HG03378 (cell line): ENCODE measurements around the gene RFC5.

Experiments
- ATAC-seq: cut with Tn5 transposase; IDR thresholded peaks from one replicate; pipeline ENCODE4 v1.9.1; 2021; ENCODE audit warnings: mild to moderate bottlenecking, moderate library complexity; ENCODE audit not compliant: unreplicated experiment

The RFC5 gene

DNA sequence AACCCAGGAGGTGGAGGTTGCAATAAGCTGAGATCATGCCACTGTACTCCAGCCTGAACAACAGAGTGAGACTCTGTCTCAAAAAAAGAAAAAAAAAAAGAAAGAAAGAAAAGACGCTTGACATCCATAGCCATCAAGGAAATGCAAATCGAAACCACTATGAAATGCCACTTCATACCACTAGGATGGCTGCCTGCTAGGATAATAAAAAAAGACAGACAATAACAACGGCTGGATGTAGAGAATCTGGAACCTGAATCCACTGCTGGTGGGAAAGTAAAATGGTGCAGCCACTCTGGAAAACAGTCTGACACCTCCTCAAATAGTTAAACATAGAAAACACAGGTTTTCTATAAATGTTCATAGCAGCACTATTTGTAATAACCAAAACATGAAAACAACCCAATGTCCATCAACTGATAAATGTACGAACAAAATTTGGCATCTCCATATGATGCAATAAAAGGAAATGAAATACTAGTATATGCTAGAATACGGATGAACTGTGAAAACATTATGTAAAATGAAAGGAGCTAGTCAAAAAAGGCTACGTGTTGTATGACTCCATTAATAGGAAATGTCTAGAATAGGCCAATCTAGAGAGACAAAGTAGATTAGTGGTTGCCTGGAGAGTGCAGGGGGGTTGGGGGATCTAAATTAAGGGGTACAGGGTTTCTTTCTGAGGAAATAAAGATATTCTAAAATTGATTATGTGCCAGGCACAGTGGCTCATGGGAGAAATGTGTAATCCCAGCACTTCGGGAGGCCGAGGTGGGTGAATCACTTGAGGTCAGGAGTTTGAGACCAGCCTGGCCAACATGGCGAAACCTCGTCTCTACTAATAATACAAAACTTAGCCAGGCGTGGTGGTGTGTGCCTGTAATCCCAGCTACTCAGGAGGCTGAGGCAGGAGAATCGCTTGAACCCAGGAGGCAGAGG, 34.7 kb downstream of the RFC5 start:
- no peak for ATAC-seq

DNA sequence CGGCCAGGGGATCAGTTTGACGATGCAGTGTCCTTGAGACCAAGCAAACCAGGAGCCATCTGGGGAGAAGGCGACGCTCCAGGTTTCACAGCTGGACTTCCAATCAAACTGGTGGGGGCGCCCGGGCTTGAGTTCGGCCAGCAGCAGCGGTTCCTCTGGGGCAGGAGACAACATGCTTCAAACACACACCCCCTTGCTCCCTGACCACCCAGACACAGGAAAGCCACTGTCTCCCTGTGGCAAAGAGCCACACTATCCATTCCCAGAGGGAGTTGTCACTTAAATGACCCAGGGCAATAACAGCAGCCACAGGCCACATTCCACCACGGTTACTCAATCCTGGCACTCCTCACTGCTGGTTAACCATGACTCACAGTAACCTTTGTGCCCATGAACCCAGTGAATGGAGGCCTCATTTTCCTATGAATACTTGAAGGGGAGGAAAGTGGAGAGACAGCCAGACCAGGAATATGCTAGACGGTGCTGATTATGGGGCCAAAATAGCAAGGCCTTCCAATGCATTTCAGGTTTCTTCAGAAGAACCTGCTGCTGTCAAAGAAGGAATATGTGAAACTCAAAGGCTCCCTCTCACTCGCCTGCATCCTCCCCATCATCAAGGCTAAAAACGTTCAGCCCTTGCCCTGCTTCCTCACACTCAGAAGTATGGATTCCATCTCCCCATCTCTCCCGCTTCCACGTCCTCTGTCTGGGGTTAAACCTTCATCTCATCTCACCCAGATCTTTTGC, 36.0 kb downstream of the RFC5 start:
- ATAC-seq, result no peak

DNA sequence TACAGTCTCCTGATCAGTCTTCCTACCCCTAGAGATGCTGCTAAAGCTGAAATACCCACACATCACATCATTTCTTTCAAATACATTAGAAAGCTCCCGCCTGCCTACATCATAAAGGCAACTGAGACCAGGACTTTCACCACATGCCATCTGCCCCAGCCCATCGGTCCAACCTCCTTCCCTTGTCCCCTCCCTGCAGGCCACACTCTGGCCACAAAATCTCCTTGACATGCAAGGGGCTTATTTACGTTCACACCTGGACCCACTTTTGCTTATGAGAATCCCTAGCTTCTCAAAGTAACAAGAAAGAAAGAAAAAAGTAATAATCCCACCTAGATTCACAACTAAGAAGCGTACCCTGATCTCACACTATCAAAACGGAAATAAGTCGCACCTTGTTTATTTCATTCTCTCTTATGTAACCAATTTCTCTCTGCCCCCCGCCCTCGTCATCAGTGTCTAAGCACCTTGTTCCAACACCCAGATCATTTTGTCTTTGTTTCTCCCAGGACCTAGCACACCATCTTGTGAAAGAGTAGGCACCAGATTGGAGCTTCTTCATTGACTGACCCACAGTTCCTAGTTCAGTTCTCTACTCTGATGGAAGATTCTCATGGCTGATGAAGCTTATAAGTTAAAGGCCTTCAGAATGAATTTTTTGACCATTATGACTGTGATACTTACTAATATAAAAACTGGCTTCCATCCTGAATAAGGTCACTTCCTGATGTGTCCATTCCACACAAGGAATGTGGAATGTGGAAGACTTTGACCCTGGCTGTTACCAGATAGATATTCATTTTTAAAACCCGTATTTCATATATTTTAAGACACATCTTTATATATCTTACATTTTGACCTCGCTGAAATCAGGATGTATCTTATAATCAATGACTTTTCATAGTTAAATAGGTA, 36.8 kb downstream of the RFC5 start:
- ATAC-seq, result no peak

DNA sequence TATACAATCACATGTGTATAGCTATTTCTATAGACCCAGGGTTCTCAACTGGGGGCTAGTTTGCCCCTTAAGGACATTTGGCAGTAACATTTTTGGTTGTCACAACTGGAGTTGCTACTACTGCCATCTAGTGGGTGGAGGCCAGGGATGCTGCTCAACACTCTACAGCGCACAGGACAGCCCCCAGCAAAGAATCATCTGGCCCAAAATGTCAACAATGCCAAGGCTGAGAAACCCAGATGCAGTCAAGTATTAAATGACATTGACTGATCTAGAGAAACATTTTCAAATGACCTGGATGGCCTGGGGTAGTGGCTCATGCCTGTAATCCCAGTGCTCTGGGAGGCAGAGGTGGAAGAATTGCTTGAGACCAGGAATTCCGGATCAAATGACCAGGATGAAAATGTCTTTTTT, 38.6 kb downstream of the RFC5 start:
- no peak for ATAC-seq

DNA sequence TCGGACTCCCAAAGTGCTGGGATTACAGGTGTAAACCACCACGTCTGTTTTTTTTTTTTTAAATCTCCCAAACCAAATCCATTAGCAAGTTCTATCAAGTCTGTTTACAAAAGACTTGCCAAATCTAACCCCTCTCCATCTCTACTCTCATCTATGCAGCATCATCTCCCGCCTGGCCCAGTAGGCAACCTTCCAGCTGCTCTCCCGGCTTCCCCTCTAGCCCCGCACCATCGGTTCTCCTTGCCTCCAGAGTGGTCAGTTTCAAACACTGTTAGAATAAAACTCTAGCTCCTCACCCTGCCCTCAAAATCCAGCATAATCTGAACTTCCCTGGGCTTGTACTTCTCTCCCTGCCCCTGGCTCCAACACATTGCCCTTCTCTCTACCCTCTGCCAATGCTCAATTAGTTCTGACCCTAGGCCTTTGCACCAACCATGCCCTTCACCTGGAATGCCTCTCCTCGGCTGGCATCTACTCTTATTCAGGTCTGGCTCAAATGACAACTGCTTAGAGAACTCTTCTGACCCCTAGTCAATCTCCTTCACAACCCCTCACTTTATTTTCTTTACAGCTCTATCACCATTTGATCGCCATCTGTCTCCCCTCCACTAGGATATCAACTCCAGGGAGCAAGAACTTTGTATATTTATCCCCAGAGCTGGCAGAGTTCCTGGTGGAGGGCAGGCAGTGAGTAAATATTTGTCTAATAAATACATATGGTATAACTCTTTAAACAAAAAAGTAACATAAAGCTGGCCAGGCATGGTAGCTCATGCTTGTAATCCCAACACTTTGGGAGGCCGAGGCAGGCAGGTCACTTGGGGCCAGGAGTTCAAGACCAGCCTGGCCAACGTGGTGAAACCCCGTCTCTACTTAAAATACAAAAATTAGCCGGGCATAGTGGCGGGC, 39.6 kb downstream of the RFC5 start:
- ATAC-seq, result no peak

DNA sequence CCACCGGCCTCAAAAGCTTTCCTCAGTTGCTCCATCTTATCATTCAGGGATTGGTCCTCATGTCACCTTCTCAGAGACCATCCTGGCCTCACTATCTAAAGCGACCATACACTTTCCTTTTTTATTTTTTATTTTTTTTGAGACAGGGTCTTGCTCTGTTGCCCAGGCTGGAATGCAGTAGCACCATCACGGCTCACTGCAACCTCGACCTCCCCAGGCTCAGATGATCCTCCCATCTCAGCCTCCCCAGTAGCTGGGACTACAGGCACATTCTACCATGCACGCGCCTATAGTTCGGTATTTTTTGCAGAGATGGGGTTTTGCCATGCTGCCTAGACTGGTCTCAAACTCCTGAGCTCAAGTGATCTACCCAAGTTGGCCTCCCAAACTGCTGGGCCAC, 41.7 kb downstream of the RFC5 start:
- no peak for ATAC-seq

DNA sequence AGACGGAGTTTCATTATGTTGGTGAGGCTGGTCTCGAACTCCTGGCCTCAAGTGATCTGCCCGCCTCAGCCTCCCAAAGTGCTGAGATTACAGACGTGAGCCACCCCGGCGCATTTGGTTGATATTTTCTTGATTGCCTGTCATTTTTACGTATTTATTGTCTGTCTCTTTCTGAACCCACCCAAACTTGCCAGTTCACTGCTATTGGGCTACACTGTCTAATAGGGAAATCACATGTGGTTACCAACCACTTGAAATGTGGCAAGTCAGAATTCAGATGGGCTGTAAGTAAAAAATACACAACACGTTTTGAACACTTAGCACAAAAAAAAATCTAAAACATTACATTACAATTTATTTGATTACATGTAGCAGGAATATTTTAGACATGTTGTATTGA, 42.4 kb downstream of the RFC5 start:
- ATAC-seq, result no peak

DNA sequence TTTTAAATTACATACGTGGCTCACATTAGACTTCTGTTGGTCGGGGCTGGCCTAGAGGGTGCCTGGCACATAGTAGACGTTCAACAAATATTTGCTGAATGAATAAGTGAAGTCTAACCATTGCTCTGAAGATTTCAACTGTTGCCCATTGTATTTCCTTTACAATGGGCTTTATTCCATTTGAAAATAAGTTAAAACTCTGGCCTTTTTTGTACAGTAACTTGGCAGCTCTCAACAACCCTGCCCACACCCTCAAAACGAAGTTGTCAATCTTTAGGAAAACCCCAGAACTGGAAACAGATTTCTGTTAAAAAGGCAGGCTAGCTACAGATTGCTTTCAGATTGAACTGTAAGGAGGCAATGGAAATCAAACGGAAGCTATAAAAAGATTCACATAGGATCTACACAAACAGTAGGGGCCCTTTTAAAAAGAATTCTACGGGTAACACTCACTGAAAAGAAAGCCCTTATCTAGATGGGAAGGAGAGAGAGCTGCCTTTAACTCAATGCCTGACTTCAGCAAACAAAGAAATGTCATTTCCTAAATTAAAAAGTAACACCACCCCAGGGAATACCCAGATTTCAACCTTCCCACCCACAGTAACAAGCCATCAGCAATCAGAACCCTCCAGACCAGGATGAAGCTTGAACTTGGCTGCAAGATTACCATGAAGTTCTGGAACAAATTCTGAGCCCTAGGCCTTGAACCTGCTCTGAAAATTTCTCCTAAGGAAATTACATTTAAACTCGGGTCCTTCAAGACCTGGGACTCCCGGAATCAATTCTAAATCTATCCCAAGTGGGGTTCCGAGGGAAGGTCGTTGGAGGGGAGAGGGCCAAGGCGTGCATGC, 43.1 kb downstream of the RFC5 start:
- ATAC-seq, result no peak

DNA sequence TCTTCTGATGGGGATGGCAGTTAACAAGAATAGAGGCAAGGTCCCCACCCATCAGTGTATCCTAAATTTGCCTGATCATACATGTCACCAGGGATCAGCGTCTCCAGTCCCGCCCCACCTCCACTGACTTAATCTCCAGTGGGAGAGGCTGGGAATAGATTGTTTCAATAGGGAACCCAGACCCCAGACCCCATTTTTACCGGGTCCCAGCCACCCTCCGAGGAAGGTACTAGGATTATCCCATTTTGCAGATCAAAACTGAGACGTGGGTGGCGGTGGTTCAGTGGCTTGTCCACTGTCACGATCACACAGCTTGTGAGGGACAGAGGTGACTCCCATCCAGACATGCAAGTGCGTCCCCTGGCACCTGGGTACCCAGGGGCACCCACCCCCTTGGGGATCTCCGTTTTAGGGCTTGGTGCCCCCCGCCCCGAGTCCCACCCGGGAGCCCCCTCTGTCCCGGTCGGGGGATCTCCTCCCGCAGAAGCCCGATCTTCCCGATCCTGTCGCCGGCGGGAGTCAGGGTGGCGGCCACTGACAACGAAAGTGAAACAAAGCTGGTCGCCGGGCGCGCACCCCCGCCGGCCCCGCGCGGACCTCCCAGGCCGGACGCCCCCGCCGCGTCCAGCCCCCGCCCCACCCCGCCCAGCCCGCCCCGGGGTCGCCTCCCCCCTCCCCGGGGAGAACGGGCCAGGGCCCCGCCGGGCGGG, 44.0 kb downstream of the RFC5 start:
- ATAC-seq, result no peak

DNA sequence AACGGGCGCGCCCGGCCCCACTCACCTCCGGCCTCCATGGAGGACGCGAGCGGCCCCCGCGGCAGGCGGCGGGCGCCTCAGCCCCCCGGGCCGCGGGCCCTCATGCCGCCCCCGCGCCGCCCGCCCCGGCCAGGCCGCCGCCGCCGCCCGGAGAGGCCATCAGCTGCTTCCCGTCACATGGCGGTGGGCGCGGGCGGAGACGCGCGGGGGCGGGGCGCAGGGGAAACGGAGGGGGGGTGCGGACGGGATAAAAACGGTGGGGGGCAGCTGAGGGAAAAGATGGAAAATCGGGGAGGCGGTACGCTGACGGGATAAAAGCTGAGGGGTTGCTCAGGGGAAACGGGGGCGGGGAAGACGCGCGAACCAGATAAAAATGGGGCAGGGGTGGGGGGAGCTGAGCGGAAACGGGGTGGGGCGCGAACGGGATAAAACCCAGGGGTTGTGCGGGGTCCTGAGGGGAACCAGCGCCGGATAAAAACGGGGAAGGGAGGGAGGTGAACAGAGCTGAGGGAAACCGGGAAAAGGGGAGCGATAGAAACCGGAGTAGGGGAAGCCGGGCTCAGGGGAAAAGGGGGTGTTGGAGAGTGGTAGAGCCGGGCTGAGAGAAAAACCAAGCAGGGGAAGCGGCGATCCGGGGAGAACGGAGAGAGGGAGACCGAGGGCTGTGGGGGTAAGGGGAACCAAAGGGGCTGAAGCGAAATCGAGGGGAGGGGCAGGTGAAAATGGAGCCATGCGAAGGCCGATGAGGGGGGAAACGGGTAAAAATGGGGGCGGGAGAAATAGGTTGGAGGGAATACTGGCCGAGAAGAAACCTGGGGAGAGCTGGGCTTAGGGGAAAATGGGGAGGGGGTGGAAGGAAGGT, 44.7 kb downstream of the RFC5 start, which contains the start of gene WSB2:
Gene WSB2 (minus strand): TSS at position 169 of the 862 bp plus-strand sequence. CDS start 131 bp downstream, at position 38.
- no peak for ATAC-seq

DNA sequence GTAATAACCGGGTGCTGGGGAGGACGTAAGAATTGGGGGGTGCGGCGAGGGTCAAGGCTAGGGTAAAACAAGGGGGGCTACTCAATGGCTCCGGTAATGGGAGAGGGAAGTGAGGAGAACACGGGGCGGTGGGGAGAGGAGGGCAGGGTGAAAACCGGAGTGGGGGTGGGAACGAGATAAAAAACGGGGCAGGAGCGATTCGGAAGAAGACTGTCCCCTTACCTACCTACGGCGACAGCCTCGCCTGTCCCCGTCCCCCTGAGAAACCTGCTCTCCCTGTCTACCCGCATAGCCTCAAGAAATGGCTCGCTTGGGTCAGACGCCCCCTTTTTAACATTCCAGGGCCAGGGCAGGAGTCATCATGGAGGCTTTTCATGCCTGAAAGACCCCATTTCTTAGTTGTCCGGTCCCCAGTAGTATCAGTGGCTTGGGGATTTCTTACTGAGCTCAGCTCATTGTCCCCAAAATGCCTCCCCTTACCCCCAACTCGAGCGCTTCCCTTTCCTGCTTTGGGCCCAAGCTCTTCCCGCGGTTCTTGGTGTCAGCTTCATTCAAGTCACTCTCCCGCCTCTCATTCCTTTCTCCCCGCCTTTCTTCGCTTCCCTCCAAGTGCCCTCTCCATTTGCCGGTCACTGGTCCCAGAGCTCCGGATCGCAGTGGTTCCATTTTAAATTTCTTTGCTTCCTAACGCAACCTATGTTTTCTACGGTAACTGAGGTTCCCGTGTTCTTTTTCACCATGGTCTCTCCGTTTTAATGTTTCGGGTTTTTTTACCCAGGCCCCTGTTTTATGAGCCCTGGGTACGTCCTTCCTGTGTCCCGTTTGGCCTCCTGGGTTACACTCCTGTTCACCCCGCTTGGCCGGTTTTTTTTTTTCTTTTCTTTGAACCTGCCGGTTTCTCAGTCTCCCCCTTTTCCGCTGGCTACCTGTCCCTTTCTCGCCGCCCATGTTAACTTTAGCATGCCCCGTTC, 45.7 kb downstream of the RFC5 start:
- ATAC-seq, result no peak

DNA sequence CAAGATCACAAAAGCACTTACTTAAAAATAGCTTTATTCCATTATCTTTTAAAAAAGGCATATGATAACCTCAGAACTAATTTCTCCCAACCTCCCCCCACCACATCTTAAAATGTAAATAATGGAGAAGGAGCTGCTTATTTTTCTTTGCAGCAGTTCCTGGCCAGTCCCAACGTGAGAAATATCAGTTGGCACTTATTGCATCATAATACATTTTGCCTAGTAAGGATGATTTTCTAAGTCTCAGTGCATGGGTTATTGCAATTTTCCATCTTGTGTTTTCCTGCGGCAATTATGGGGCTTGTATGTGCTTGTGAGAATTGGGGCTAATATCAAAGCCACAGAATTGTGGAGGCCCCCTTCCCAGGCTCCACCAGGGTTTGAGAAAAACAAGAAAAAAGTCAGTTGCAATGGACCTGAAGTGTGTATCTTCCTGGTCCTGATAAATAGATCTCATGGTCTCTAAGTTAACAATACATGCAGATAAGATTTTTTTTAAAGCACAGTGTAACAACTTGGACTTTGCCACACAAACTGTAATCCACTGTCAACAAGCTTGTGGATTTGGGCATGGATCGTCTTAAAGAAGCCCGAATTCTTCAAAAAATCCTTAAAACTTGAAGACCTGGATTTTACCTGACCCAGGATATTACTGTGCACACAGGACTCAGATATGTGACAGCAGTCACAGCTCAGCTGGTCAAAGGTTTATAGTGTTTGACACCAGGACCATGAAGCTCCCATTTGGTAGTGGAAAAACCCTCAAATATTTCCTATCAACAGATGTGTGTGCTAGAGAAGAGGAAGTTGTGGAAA, 47.3 kb downstream of the RFC5 start:
- no peak for ATAC-seq

DNA sequence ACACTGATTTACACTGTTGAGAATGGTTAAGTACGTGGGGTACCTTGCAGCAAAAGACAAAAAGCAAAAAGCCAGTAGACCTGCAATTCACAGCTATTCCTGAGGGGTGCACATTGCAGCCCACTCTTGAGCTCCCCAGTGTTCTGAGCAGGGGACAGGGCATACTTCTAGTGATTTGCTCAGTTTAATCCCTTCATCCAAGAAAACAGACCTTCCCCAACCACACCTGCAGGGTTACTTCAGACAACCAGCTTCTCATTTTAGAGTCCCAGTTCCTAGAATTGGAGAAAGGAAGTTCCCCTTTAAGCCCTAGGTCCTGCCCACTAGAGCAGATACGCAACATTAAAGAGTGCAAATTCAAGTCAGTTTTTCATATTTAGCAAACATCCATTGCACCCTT, 48.1 kb downstream of the RFC5 start:
- no peak for ATAC-seq

DNA sequence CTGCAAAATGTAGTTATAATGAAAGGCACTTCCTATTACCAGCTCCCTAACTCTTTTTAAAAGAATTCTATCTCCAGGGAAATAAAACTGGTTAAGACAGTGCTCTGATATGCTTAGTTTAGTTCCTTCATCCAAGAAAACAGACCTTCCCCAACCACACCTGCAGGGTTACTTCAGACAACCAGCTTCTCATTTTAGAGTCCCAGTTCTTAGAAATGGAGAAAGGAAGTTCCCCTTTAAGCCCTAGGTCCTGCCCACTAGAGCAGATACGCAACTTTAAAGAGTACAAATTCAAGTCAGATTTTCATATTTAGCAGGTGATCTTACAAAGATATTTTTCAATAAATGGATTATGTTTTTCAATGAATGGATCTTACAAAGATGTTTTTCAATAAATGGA, 48.9 kb downstream of the RFC5 start:
- ATAC-seq, result no peak

DNA sequence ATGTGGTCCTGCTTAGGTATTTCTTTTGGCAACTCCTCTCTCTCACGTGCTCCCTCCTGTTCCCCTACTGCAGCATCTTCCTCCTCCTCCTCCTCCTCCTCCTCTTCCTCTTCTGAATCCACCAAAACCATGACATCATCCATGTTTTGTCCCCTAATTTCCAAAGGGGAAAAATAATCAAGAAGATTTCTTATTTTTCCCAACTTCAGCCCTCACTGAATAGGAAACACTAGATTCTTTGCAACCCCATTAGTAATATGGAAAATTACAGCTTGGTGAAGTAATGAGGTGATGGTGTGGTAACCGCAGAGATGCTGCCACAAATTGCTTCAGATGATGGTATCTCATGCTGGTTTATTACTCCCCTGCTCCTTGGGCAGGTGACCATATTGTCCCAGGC, 51.9 kb downstream of the RFC5 start:
- no peak for ATAC-seq
